Measurements from ENCODE around the gene DNM1L.

DNA sequence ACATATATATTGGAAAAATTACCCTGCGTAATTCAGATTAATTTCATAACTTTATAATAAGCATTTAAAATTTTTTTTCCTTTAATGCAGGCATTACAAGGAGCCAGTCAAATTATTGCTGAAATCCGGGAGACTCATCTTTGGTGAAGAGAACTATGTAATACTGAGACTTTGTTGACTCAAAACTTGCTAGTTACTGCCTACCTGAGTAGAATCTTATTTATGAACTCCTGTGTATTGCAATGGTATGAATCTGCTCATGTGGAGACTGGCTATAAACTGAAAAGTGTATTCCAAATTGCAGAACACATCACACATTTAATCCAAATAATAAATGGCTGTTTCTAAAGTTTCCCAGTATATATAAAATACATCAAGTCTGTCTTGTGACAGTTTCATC, 64.2 kb downstream of the DNM1L start:
- TF ChIP-seq, protein P1, sequence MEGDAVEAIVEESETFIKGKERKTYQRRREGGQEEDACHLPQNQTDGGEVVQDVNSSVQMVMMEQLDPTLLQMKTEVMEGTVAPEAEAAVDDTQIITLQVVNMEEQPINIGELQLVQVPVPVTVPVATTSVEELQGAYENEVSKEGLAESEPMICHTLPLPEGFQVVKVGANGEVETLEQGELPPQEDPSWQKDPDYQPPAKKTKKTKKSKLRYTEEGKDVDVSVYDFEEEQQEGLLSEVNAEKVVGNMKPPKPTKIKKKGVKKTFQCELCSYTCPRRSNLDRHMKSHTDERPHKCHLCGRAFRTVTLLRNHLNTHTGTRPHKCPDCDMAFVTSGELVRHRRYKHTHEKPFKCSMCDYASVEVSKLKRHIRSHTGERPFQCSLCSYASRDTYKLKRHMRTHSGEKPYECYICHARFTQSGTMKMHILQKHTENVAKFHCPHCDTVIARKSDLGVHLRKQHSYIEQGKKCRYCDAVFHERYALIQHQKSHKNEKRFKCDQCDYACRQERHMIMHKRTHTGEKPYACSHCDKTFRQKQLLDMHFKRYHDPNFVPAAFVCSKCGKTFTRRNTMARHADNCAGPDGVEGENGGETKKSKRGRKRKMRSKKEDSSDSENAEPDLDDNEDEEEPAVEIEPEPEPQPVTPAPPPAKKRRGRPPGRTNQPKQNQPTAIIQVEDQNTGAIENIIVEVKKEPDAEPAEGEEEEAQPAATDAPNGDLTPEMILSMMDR (conservative IDR thresholded peaks at IDR 0.05): no peak
- TF ChIP-seq EZH2 (IDR thresholded peaks at IDR 0.05; ENCODE audit: low read depth): no peak

Data from PC-9 (cell line).